GM21528 (cell line): ENCODE results near the gene SDSL.

Experiments used
- ATAC-seq: cut with Tn5 transposase; IDR thresholded peaks from one replicate; pipeline ENCODE4 v1.9.1; 2021; ENCODE audit warnings: mild to moderate bottlenecking, moderate library complexity; ENCODE audit not compliant: unreplicated experiment, low FRiP score

Gene SDSL

DNA sequence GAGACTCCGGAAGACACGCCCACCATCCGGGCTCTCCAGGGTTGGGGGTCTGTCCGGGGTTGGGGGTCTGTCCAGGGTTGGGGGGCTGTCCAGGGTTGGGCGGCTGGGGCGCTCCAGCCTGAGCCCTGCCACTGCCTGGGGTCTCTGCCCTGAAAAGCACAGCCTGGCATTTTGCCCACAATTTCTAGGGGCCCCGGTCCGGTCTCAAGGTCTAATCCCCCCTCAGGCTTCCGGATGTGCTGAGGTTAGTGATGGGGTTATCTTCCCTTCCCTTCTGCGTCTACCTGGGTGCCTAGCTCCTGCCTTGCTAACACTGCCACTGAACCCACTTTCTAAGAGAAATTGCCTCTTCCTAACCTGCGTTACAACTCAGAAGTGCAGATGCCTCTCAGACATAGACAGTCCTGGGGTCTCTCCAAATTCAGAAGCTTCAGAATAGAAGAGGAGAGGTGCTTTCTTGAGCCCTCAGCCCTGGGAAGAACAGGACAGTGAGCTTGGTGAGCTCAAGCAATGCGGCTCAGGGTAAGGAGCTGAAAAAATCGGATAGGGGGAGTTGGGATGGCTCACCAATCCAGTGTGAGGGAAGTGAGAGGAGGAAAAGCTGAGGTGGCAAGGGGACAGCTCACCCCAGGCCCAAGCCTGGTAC, 43.8 kb downstream of the SDSL start:
- ATAC-seq = no peak

DNA sequence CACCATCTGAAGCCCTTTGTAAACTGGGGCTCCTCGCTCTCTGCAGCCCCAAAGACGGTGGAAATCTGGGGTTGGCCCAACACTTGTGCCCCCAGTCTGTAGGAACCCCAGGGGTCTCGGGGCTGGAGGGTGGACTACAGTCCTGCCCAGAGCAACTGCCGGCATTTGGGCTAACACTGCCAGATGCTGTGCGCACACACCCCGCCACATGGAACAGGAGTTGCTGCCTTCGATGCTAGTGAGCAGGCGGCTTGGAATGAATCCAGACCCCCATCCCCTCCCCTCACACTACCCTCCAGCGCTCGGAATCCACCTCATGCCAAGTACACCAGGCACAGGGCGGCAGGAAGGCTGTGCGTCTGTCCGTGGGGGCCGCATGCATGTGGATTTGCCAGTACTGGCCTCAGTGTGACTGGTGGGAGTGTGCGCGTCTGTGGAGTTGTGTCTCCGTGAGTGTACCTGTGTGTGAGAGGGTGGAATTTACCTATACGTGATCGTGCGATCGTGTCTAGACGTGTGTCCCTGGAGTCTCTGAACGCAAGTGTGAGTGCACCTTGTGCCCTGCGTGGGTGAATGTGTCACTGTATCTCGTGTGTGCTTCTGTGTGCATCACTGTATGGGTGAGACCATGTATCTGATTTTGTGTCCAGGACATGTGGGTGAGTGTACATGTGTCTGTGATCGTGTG, 44.4 kb downstream of the SDSL start:
- ATAC-seq = no peak

DNA sequence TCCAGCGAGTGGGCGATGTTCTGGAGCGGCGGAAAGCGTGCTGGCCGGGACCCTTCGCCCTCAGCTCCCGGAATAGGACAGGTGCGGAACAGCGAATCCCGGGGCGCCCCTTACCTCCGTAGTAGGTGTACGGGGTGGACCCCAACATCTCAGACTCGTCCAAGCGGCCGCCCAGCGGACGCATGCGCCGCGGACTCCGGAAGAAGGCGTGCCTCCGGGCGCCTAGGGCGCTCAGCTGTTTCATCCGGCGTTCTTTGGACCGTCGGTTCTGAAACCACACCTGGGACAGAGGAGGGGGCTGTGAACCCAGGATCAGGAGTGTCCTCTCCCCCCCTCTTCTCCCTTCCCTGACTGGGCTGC, 44.9 kb downstream of the SDSL start:
- no peak for ATAC-seq

DNA sequence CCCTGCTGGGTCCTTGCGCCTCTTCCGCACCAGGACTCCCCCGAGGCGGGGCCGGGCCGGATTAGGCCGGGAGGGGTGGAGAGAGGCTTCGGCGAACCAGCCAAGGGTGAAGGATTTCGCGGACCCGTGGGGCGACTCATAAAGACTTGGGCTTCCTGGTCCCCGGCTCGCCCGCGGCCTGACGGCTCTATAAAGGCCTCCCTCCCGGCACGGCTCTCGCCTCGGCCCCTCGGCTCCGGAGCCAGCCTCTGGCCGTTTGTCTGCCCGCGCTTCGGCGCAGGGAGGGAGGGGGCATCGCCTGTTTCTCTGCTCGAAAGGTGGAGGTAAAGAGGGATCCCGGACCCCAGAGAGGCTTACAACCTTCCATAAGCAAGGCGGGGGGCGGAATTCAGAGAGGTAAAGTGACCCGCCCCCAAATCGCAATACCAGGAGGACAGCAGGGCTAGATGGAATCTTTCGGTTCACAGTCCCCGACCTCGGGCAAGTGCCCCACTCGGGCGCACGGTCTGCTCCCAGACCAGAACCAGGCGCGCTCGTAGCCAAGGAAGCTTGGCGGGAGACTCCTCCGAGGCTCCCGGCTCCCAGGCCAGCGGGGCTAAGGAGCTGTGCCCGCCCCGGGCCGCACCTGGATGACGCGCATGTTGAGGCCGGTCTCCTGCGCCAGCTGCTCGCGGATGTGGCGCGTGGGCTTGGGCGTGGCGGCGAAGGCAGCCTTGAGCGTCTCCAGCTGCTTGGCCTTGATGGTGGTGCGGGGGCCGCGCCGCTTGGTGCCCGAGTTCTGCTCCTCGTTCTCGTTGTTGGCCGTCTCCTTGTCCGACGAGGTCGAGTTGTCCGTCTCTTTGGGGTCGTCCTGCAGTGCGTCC, 45.6 kb downstream of the SDSL start:
- ATAC-seq = no peak

DNA sequence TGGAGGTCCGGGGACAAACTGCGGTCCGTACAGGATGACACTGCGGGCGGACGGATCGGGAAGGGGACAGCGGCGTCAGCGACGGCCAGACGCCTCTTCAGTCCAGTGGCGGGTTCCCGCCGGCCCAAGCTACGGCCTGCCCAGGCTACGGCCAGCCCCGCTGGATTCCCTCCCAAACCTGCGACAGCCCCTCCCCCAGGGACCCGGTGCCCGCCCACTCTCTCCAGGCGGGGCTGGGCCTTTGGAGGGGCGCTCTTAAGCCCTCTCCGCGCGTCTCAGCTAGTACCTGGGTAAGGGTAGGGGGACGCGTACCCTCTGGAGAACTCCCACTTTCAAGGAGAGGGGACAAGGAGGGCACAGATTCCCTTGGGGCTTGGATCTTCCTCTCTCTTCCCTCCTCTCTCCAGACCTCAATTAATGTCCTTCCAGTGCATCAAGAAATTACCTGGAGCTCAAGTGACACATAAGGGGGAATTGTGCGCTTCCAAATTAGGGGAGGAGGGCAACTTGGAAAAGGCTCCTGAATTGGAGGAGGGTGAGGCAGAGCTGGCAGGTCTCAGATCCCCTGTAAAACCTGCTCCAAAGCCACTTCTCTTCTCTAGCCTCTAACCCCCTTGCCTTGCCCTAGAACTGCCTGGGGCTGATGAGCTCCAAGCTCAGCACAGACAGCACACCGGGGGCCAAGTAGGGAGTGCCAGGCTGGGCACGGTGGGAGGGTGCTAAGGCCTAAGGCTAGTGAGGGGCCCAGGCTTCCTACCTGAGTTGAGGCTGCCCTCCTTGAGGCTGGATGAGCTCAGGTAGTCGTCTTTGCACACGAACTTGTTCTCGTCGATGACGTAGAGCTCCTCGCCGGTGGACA, 46.4 kb downstream of the SDSL start:
- no peak for ATAC-seq

DNA sequence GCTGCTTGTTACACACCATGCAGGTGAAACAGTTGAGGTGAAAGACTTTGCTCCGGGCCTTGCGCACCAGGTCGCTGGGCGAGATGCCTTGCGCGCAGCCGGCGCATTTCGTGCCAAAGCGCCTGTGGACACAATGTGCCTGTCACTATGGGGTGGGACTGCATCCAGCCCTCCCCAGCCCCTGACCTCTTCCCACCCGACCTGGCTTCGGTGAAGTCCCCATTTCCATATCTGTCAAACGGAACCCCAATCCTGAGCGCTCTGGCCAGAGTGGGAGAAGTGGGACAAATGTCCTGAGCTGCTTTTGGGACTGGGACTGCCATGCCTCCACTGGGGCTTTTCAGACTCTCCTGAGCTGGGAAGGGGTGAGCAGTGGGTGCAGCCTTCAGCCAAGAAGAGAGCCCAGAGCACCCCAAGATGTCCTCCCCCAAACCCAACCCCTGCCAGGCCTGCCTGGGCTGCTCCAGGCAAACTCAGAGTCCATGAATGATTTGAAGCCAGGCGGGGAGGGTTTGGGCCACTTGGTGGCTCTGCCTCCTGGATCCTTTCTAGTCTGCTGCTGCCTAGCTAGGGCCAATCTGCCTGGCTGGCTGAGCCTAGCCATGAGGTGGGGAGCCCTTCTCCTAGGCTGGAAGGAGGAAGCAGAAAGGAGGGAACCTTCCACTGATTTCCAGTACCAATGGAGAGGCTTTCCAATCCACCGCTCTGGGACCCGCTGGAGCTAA, 47.2 kb downstream of the SDSL start:
- ATAC-seq = no peak

DNA sequence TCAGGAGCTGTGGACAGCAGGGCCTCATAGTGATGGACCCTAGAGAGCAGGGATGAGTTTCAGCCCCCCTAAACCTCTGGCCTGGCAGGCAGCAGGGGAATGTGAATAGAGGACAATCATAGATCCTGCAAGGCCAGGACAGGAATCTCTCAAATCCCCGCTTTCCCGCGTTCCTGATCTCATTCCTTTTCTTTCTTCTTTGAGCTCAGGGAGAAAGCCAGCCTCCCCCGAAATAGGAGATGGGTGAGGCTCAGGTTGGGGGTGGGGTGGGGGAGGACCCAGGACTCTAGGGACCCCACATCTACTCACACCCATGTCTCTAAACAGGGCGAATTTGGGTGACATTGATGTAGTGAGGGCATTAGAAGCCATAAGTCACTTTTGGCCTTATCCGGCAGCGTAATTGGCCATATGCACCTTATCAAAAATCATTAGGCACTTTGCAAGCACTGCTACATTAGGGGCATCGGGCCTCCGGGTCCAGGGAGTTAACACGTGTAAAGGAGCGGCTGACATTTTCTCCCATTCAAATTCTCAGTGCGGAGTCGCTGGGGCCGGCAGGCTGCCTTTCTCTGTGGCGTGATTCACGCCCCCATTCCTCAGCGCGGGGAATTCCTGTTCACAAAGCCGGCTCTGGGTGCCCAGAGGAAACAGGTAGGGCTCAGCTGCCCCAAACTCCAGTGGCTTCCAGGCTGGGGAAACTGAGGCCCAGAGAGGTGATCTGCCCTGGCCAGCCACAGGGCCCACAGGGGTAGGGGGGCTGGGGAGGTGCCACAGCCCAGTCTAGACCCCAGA, 48.0 kb downstream of the SDSL start:
- ATAC-seq = no peak

DNA sequence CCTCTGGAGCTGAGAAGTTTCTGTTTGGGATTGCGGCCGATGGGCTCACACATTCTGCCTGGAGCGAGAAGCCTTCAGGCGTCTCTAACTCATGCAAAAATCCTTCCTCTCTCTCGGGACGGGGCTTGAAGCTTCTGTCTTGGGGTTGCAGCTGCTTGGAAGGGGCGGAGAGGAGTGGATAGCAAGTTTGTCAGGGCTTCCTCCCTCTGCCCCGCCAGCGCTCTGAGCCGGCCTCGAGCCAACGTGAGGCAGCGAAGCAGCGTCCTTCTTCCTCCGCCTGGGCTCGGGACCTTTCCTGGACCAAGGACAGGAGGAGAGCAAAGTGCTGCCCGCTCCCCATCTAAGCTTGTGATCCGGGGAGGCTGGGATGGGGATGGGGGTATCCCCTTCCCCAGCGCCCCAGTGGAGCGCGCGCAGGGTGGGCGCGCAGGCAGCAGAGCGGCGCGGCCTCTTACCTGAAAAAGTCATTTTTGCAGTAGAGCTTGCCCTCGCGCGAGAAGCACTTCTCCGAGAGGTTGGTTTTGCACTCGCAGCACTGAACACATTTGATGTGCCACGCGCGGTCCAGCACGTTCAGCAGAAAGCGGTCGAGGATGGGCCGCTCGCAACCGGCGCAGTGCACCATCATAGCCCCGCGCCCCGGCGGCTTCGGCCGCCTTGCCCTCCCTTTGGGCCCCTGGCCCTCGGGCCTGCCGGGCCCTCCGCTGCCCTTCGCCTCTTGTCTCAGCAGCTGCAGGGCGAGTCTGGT, 48.9 kb downstream of the SDSL start:
- ATAC-seq = no peak

DNA sequence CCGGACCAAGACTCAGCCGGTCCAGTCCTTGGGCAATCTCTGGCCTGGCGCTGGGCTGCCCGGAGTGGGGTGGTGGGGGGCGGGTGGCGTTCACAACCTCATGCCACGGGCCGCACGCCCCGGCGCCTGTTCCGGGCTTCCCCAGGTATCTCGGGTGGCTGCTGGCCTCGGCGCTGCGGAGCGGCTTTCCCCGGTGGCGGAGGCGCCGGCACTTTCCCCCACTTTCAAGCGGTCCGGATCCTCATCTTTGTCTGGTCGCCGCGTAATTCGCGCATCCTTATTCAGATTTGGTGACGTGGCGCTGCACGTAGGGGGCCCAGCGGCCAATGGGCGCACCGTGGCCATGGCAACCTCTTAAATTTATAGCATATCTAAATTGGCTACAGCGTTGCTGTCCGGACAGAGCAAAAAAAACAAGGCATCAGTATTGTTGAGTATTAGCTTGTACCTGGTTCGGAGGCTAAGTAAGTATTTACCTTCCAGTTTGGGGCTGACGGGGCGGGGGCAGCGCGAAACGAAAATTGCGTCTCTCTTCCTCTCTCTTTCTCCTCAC, 49.5 kb downstream of the SDSL start, which contains the start of gene LHX5:
Gene LHX5 (minus strand): TSS at position 253 of the 553 bp plus-strand sequence. CDS start 373 bp downstream, outside the sequence.
- ATAC-seq = no peak

DNA sequence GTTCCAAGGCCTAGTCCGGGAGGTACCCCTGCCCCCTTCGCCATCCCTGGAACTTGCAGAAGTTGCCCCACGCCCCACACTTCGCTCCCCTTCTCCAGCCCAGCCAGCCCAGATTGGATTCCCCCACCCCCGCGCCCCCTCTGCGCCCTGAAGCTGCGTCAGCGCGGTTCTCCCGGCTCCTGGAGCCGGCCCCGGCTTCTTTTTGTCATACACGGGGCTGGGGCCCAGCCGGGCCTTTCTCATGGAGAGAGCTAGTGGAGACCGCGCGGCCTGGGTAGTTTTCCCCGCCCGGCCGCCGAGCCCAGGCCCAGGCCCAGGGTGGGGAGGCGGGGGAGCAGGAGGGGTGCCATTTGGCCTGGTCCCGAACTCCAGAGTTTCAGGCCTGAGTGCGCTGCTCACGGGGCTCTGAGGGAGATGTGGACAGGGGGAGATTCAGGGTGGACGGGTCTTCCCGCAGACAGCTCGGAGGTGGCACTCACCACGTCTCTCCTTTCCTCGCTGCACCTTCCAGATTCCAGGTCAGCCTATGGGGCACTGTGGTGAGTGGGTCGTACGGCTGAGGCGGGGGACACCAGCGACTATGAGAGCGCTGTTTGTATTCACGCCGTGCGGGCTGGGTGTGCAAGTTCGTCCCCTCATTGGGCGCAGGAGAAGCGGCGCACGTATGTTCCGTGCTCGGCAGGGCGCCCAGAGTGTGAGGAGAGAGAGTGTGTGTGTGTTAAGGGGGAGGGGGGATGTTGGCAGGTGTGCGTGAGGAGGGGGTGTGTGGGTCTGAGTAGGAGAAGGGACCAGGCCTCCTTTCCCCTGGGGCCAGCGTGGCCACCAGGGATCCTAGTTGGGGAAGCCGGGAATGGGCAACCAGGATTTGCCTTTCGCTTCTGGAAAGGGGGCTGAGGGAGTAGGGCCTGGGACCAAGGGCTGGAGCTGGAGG, 50.3 kb downstream of the SDSL start:
- no peak for ATAC-seq

DNA sequence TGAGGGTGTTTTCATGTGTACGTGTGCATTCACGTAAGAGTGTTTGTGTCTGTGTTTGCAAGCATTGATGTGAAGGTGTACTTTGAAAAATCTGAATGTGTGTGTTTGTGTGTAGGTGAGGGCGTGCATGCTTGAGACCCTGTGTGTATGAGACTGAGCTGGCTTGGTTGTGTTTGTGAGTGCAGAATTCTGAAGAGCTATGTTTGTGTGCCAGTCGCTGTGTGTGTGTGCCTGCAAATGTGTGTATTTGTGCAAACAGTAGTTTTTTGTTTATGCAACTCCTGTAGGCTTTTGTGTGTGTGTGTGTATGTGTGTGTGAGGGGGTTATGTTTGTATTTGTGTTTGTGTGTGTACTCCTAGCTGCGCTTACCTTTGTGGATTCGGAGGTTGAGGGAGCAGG, 51.2 kb downstream of the SDSL start:
- ATAC-seq = no peak

DNA sequence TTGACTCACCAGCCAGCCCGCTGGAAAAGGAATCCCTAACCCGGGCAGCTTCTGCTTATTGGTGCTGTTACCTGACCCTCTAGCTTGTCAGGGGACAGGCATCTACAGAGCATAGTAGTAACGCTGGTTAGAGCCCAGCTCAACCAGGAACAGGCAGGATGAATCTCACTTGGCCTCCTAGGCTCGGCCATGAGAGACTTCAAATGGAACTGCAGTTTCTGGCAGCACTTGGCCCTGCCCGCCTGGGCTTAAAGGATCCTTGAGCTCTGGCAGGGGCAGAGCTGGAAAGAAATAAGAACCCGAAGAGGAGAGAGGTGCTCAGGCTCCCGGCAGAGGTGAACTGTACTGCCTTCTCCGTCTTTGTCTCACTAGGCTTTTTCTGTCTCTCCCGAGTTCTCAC, 51.8 kb downstream of the SDSL start:
- no peak for ATAC-seq

DNA sequence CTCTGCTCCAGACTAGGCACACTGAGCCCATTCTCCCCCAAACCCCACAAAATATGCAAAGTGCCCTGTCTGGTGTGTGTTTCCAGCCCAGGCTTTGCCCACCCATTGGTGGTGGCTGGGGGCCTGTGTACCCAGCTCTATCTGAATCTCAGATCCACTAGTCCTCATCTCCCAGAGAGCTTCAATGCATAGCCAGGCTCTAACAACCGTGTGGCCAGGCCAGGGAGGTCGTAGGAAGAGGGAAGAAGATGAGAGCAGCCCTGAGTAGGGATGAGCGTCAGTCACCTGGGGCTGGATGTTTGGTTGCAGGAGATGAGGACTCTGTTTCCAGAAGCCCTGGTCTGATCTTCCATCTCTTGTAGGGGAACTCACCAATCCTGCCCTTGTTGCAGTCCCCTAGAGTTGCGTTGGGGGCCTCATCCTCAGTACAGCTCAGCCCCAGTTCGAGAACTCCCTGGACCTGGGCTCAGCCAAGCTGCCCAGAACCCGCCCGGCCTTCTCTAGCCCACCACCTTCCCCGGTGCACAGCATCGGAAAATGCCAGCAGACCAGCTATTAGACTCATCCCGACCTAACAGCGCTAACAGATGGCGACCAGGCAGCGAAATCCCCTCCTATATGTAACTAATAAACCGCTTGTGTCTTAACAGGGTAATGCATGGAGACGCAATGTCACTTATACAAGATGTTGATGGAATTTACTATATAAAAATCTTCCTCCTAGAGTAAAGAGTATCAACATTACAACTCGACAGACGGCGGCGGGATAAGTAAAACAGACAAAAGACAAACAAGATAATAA, 52.7 kb downstream of the SDSL start:
- ATAC-seq = no peak

DNA sequence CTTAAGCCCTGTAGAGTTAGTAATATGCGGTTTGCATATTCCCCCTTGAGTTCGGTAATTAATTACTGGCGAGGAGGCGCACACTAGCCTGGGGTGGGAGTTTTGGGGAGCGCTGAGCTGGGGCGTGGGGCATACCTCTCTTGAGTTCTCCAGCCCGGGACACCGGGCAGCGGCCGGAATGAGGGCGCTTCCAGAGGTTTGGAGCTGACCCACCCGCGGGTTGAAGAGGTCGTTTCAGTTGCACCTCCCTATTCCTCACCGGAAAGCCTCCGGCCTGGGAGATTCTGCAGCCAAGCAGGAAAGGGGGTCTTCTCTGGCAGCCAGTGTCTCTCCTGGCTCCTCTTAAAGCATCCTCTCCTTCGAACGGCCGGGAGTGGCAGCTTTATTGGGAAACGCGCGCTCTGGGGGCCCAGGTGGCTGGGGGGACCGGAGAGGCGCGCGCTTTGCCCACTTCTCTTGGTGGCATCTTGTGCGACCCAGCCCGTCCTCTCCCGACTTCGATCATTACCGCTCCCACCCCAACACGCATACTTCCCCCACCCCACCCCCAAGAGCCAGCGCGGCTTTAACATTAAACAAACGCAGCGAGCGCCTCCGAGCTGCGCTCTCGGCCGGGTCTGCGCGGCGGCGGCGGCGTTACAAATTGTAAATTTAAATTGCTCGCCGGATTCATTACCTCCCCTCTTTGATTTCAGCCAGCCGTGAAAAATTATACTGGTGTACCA, 53.4 kb downstream of the SDSL start:
- ATAC-seq = no peak

DNA sequence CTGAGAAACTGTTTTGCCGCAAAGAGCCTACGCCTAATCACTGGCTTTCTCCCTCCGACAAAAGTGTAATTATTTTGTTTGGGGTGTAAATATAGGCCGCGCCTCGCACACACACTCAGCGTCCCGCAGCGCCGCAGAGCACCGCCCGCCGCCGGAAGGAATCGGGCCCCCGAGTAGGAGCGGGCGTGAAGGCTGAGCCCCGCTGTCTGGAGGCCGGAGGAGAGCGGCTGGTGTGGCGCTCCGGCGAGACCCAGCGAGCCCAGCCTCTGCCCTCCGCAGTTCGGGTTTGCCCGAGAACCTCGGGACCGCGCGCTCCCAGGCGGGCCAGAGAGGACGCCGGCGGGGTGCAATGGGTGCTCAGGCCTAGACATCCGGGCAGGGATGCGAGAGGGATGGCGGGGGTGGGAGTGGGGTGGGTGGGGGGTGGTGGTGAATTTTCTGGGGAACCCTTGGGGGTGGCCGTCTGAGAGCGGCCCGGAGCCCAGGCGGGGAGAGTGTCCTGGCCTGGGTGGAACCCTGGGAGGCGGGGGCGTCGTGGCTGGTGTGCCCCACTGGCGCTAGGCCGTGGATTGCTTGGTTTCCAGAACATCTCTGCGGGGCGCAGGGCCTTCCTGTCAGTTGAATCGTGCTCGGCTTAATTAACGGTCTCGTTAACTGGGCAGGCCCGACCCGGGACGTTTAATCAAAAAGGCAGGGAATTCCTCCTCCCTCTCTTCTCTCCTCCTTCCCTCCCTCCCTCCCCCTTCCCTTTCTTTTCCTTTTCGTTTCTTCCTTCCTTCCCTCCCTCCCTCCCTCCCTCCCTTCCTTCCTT, 54.2 kb downstream of the SDSL start:
- no peak for ATAC-seq
